ENCODE data around the gene PRKCD.

GRCh38 chr3:53231532-53232511 is 70.8 kb downstream of the PRKCD start:
- peak in 1 of 2 donors; percentile 21 for TF ChIP-seq CTCF (conservative IDR thresholded peaks at IDR 0.05 in 1 of 2, IDR thresholded peaks at IDR 0.05 in 1 of 2; ENCODE audit: extremely low read depth in 1 of 2, insufficient read depth in 1 of 2, low read depth in 1 of 2, low read length in 2 of 2)
- TF ChIP-seq EZH2 (IDR thresholded peaks at IDR 0.05; ENCODE audit: borderline replicate concordance, low read length): no peak

Data from mammary epithelial cell (primary cell).